ENCODE results near the gene HNRNPA3.

DNA sequence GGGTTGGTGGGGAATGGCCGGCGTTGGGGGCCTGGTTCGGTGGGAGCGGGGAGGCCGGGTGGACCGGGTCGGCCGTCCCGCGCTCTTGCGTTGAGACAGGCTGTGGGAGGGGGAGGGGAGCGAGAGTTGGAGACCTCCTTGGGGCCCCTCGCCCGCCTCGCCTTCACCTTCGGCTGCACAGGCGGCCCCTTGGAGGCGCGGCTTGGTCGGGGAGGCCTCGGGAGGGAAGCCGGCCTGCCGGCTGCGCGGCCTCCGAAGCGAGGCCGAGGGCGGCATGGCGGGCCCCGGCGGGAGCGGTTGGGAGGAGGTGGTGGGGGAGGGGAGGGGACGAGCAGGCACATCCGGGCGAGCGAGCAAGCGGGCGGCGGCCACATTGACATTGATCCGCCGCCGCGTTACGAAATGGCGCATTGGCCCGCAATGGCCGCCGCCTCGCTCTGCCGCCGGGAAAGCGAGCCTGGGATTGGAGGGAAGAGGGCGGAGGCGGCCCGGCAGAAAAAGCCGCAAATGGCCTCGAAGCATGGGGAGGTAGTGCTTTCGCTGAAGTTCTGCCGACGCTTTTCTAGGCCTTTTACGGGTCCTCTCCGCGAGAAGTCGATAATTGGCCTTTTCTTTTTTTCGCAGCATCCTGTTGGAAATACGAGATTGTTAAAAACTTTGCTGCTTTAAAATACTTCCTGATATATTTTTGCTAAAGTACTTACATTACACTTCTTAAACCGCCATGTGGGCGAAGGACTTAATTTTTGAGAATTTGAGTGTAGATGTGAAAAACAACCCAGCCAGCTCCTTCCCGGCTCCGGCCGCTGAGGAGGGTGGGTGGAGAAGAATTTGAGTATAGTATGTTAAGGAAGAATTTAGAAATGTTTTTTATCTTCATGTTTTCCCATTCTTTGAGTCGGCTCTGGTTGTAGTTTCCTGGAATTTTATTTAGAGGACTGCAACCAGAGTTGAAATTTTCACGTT lies 580 bp downstream of the HNRNPA3 start:
- TF ChIP-seq POLR2AphosphoS5 (IDR thresholded peaks at IDR 0.05) = peak; percentile 59
- peak; percentile 7 for TF ChIP-seq CTCF (IDR thresholded peaks at IDR 0.05; ENCODE audit: poor library complexity, severe bottlenecking)
- no peak for TF ChIP-seq EZH2 (IDR thresholded peaks at IDR 0.05; ENCODE audit: borderline replicate concordance, insufficient read depth, low read length, poor library complexity, severe bottlenecking)
- TF ChIP-seq EP300 (conservative IDR thresholded peaks at IDR 0.05; ENCODE audit: poor library complexity, severe bottlenecking) = peak; percentile 38
